ENCODE results near the gene PRKAG3.

Gene PRKAG3

DNA sequence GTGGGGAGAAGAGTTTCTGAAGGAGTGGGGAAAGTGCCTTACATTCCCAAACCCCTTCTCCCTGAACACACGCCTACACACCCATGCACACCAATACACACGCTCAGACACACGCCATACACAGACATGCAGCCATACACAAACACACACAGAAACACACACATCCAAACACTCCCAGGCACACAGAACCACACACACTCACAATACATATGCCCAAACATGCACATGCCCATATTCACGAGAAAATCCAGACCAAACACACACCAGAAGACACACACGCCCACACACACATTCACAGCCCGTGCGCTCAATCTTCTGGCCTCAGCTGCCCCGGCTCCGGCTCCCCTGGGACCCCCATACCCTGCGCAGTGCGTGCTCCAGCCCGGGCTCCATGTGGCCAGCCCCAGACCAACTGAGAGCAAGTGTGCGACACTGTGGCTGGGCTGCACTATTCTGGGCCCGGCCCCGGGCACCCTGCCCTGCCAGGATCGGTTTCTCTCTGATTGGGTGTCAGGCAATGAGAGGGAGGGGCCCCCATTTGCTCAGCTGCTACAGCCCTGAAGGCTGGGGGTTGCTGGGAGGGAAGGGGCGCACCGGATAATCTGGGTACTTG is at the start of gene PRKAG3:
TSS of gene PRKAG3 (minus strand) at position 426 of the 613 bp plus-strand sequence.
- H3K4me3 ChIP-seq (ENCODE audit: low read depth, low read length) = no peak within 1 kb of the TSS
- TF ChIP-seq, protein P1, sequence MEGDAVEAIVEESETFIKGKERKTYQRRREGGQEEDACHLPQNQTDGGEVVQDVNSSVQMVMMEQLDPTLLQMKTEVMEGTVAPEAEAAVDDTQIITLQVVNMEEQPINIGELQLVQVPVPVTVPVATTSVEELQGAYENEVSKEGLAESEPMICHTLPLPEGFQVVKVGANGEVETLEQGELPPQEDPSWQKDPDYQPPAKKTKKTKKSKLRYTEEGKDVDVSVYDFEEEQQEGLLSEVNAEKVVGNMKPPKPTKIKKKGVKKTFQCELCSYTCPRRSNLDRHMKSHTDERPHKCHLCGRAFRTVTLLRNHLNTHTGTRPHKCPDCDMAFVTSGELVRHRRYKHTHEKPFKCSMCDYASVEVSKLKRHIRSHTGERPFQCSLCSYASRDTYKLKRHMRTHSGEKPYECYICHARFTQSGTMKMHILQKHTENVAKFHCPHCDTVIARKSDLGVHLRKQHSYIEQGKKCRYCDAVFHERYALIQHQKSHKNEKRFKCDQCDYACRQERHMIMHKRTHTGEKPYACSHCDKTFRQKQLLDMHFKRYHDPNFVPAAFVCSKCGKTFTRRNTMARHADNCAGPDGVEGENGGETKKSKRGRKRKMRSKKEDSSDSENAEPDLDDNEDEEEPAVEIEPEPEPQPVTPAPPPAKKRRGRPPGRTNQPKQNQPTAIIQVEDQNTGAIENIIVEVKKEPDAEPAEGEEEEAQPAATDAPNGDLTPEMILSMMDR (IDR thresholded peaks at IDR 0.05; ENCODE audit: borderline replicate concordance, insufficient read depth, low read depth, low read length) = no peak

DNA sequence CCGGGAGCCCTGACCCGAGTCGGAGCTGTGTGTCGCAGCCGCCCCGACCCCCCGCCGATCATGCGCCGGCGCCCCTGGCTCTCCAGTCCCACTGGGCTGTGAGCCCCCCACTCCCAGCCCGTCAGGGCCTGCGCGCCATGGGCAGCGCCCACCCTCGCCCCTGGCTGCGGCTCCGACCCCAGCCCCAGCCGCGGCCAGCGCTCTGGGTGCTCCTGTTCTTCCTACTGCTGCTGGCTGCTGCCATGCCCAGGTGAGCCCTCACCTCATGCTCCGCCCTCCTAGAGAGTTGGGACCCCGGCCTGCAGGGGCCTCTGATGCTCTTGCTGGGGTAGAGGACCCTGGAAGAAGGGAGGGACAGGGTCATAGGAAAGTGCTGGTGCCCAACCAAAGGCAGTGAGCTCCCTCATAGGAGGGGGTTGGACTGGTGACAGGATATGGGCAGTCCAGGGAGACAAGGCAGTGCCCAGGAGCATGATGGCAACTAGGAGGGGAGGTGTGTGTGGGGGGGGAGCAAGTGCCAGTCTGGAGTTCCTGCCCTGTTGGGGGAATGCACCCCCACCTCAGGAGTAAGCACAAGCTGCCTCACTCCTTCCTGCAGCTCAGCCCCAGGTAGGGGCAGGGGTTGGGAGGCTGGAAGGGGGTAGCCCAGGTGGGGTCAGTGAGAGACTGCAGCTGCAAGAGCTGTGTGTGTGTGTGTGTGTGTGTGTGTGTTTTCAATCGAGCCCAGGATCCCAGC is 49.4 kb upstream of the PRKAG3 start:
- TF ChIP-seq, protein P1 (IDR thresholded peaks at IDR 0.05; ENCODE audit: borderline replicate concordance, insufficient read depth, low read depth, low read length) = no peak
- peak overlapping the region; percentile 51 for H3K4me3 ChIP-seq (ENCODE audit: low read depth, low read length)

DNA sequence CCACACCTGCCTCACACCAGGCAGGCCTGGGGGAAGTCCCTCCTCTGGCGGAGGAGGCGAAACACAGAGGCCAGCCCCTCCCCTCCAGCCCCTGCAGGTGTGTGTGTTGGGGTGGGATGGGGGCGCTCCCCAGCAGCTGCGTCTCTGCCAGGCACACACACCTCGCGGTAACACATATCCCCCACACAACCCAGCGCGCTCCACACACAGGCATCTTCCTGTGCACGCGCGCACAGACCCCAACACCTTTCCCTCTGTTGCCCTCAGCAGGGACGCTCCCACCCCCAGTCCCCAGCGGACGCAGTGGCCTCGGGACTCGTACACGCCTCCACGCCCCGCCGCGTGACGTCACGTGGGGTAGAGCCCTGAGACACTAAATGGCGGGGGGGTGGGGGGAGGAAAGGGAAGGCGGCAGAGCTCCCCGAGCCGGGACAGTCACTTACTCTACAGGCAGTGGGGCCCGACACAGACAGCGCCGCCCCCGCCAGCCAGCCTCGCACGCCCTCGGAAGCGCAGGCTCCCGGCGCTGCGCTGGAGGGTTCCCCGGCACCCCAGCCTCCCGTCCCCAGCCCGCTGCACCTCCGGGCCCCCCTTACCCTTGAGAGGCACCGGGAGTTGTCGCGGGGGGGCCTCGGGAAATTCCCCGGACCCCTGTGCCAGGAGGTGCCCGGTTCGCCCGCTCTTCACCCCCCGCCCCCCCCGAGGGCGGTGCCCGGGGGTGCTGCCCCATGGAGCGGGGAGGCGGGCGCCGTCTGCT is 48.7 kb upstream of the PRKAG3 start, which contains the start of gene WNT10A:
TSS of gene WNT10A (plus strand) at position 751 of the 757 bp plus-strand sequence. CDS start 144 bp downstream, outside the sequence.
- H3K4me3 ChIP-seq (ENCODE audit: low read depth, low read length) = peak within 1 kb of the TSS; percentile 51

DNA sequence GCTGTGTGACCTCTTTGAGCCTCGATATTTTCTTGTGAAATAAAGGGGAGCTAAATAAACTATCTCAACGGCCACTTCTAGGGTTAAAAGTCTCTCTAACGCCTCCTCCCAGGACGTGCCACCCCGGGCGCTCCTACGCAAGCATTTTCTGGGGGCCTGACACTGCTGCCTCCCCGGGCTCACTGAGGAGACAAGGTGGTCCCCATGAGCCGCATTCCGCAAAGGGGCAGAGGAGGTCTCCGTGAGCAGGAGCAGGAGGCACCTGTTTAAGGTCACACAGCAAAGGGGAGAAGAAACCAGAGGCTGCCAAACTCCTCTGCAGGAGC is 48.1 kb upstream of the PRKAG3 start:
- peak overlapping the region; percentile 51 for H3K4me3 ChIP-seq (ENCODE audit: low read depth, low read length)
- TF ChIP-seq, protein P1 (IDR thresholded peaks at IDR 0.05; ENCODE audit: borderline replicate concordance, insufficient read depth, low read depth, low read length) = no peak

More for the DNA sequence above, 48.7 kb upstream of the PRKAG3 start, which contains the start of gene WNT10A:
- TF ChIP-seq, protein P1 (IDR thresholded peaks at IDR 0.05; ENCODE audit: borderline replicate concordance, insufficient read depth, low read depth, low read length) = no peak

DNA sequence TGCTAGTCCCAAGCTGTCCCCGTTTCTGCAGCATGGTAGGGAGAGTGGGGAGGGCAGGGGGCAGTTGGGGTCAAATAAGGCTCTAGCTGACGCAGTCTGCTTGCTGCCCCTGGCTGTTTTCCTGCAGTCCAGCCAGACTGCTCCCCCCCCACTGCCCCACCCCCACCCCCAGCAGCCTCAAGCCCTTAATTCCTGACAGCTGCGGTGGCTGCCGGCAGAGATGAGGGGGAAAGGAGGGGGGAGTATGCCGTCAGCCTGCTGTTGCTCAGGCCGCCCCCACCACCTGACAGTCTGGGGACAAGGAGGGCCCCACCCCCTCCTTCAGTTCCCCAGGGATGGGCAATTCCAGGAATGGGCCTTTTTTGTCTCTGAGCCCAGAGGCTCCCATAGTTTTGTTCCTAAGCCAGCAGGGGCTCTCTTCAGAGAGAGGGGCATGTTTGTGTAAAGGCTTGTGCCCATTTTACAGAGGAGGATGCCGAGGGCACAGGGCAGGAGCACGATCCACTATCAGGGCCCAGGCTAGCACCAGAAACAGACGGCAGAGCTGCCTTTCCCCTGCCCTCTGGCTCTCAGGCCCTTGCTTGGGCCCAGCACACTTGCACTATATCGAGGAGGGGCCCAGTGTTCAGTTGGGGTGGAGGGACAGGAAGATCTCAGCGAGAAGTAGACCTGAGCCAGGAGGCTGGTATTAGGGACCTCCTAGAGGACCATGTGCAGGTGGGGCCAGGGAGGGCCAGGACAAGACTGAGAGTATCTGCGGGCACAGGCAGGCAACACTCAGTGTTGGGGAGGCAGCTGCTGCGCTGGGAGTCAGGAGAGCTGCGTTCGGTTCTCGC is 47.5 kb upstream of the PRKAG3 start:
- peak overlapping the region; percentile 51 for H3K4me3 ChIP-seq (ENCODE audit: low read depth, low read length)
- TF ChIP-seq, protein P1 (IDR thresholded peaks at IDR 0.05; ENCODE audit: borderline replicate concordance, insufficient read depth, low read depth, low read length) = no peak

DNA sequence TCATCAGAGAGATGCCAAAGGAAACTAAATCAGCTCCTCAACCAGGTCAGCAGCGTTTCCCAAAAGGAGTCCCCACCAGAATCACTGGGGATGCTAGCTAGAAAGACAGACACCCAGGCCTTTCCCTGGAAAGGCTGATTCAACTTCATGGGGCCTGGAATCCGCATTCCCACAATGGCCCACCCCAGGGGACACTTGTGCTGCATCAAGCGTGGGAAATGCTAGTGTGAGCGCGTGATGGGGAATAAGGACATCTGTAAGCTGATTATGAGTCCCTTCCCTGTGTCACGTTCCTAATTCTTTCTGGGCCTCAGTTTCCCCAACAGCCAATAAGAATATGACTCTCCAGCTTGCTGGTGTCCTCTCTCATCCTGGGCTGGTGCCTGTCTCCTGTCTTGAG is 46.9 kb upstream of the PRKAG3 start:
- no peak overlapping the region for H3K4me3 ChIP-seq (ENCODE audit: low read depth, low read length)
- TF ChIP-seq, protein P1 (IDR thresholded peaks at IDR 0.05; ENCODE audit: borderline replicate concordance, insufficient read depth, low read depth, low read length) = no peak
